HG03064 (cell line): Measurements from ENCODE around the gene NPAS3.

Source experiments
- ATAC-seq: cut with Tn5 transposase; IDR thresholded peaks from one replicate; pipeline ENCODE4 v1.9.1; 2021; ENCODE audit warnings: low read depth; ENCODE audit not compliant: unreplicated experiment

The NPAS3 gene

GRCh38 chr14:33711811-33712216, 773.1 kb downstream of the NPAS3 start:
- no peak for ATAC-seq

GRCh38 chr14:33714527-33715226, 776.0 kb downstream of the NPAS3 start:
- ATAC-seq = no peak

GRCh38 chr14:33715227-33715528, 776.5 kb downstream of the NPAS3 start:
- no peak for ATAC-seq

- ATAC-seq = no peak
Observed at GRCh38 chr14:33716921-33717320, 778.2 kb downstream of the NPAS3 start.

GRCh38 chr14:33717866-33718265, 779.2 kb downstream of the NPAS3 start:
- ATAC-seq = no peak

- ATAC-seq = no peak
Observed at GRCh38 chr14:33720284-33720787, 781.7 kb downstream of the NPAS3 start.

GRCh38 chr14:33726685-33727084, 788.0 kb downstream of the NPAS3 start:
- no peak for ATAC-seq

GRCh38 chr14:33727606-33728005, 788.9 kb downstream of the NPAS3 start:
- no peak for ATAC-seq

GRCh38 chr14:33728010-33728498, 789.4 kb downstream of the NPAS3 start:
- no peak for ATAC-seq

- no peak for ATAC-seq
Observed at GRCh38 chr14:33730156-33730555, 791.5 kb downstream of the NPAS3 start.

- ATAC-seq = no peak
Observed at GRCh38 chr14:33732175-33732574, 793.5 kb downstream of the NPAS3 start.

GRCh38 chr14:33733310-33733709, 794.6 kb downstream of the NPAS3 start:
- no peak for ATAC-seq

GRCh38 chr14:33733721-33734120, 795.0 kb downstream of the NPAS3 start:
- no peak for ATAC-seq

GRCh38 chr14:33734387-33734786, 795.7 kb downstream of the NPAS3 start:
- ATAC-seq = no peak

GRCh38 chr14:33736299-33736825, 797.7 kb downstream of the NPAS3 start:
- no peak for ATAC-seq

GRCh38 chr14:33736979-33737378, 798.3 kb downstream of the NPAS3 start:
- no peak for ATAC-seq

GRCh38 chr14:33737446-33737845, 798.8 kb downstream of the NPAS3 start:
- ATAC-seq = no peak

GRCh38 chr14:33738029-33738428, 799.4 kb downstream of the NPAS3 start:
- no peak for ATAC-seq

- no peak for ATAC-seq
Observed at GRCh38 chr14:33738491-33738890, 799.8 kb downstream of the NPAS3 start.

GRCh38 chr14:33740531-33740930, 801.9 kb downstream of the NPAS3 start:
- ATAC-seq = no peak

GRCh38 chr14:33742166-33742565, 803.5 kb downstream of the NPAS3 start:
- no peak for ATAC-seq

GRCh38 chr14:33745163-33745562, 806.5 kb downstream of the NPAS3 start:
- ATAC-seq = no peak
